ENCODE results near the gene ETV6. TPM values are rescaled to one million over a fixed set of nuclear protein-coding genes. Genes with fewer than 3 reads are reported as not detected.

ETV6 gene
- total and polyA plus RNA-seq, 9 of the 15 experiments (the other 6 are each of a cell fraction or from before 2014, with no cell fraction given): 0.81 to 12.7 (median 4.1) TPM

DNA sequence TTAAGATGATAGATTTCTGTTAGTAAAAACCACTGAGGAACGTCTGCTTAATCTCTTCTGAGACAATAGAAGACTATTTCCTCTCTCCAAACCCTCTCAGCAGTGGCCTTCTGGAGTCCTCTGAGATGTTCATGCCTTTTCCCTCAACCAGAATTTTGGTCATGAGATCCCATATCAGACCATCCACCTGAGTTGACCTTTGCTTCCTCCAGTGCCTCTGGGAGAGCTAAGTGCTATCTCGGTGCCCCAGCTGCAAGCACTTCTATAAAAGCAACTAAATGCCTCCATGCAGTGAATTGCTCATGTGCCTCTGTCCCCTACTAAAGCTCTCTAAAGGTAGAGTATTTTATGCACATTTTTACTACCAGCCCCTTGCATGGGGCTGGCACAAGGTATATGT lies 248.4 kb downstream of the ETV6 start (continued):
- TF ChIP-seq CBFA2T2 (conservative IDR thresholded peaks at IDR 0.05): peak; percentile 57
- 0 out of 2 replicates have a peak, but pooled peaks have one; percentile 32 for TF ChIP-seq SMARCA4 (IDR thresholded peaks at IDR 0.05)

DNA sequence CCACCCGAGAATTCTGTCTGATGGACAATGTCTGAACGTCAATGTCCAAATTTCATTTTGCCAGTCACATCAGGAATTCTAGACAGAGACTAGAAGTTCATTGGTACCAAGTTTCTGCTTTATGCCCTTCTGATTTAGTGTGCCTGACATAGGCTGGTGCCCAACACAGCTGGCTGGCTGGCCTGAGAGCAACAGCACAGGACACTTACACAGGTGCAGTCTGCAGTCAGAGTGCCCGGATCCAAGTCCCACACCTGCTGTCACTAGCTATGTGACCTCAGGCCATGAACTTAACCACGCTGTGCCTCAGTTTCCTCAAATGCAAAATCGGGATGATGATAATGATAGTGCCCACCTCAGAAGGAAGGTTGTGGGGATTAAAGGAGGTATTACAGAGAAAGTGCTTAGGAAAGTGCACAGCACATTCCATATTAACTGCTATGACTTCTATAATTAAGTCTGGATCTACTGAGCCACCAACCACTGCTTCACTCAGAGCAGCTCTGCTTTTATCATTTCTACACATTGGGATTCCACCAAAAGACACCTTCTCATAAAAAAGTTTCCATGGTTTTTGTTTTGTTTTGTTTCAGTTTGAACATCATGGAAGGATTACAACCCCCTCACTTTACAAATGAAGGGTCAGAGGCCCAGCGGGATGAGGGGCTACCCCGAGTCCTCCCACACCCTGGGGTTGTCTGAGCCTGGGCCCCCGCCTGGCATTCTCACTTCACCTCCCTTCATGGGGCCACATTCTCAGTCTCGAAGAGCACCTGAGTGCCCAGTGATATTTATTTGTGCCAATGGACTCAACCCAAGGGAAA lies 252.4 kb downstream of the ETV6 start:
- no peak overlapping the region for H3K4me3 ChIP-seq
- no peaks in the 10 kb centered on the region for H3K4me1 ChIP-seq (replicated peaks in 1 of 2; ENCODE audit: control insufficient read depth in 2 of 2, insufficient read depth in 2 of 2, low read length in 2 of 2)
- no peak overlapping the region for H3K4me2 ChIP-seq (ENCODE audit: insufficient read depth, low read length)
- POLR2A ChIA-PET: no interaction called here
- no peak overlapping the region for H3K9ac ChIP-seq (ENCODE audit: insufficient read depth in 1 of 2, low read depth in 2 of 2, low read length in 2 of 2)
- H3K36me3 ChIP-seq (ENCODE audit: control insufficient read depth, insufficient read depth, low read length): no peaks in the 10 kb centered on the region
- ATAC-seq (no peak), DNase-seq (ENCODE audit: extremely low read depth in 1 of 4, low spot score in 3 of 4) (no peak), FAIRE-seq (no peak)
- no peaks in the 10 kb centered on the region for H3K79me2 ChIP-seq (ENCODE audit: control insufficient read depth, insufficient read depth, low read length)
- in situ Hi-C loops (cut with MboI) (no loop called here), intact Hi-C loops (cut with micrococcal nuclease) (no loop called here)
- H3K9me1 ChIP-seq (ENCODE audit: control insufficient read depth, insufficient read depth, low read length): no peaks in the 10 kb centered on the region
- WGBS (ENCODE audit: insufficient coverage, low coverage, missing lambda C conversion rate): 0% methylated on average over 8 of the region's 9 CpGs
- no TSS peak for BruUV-seq (replicated peaks)
- H3K27me3 ChIP-seq (ENCODE audit: control insufficient read depth in 2 of 2, insufficient read depth in 2 of 2, low read length in 2 of 2): no peaks in the 10 kb centered on the region; a peak in 1 of 5 replicates
- no peak overlapping the region for H2AFZ ChIP-seq (ENCODE audit: low read depth, low read length)
- no peaks in the 10 kb centered on the region for H3K9me3 ChIP-seq (replicated peaks; ENCODE audit: control insufficient read depth, insufficient read depth, low read depth, low read length)
- H3K27ac ChIP-seq (ENCODE audit: extremely low read depth, low read depth, low read length): no peak overlapping the region
- H4K20me1 ChIP-seq (replicated peaks; ENCODE audit: control insufficient read depth, insufficient read depth, low read length): no peaks in the 10 kb centered on the region
- CTCF ChIA-PET (ENCODE audit: low intra/inter-chr PET ratio): no interaction called here
- TF ChIP-seq, protein P1, sequence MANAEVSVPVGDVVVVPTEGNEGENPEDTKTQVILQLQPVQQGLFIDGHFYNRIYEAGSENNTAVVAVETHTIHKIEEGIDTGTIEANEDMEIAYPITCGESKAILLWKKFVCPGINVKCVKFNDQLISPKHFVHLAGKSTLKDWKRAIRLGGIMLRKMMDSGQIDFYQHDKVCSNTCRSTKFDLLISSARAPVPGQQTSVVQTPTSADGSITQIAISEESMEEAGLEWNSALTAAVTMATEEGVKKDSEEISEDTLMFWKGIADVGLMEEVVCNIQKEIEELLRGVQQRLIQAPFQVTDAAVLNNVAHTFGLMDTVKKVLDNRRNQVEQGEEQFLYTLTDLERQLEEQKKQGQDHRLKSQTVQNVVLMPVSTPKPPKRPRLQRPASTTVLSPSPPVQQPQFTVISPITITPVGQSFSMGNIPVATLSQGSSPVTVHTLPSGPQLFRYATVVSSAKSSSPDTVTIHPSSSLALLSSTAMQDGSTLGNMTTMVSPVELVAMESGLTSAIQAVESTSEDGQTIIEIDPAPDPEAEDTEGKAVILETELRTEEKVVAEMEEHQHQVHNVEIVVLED (CRISPR knock-in tag; IDR thresholded peaks at IDR 0.05): no peak
- TF ChIP-seq ETV6 (IDR thresholded peaks at IDR 0.05; ENCODE audit: borderline replicate concordance in 1 of 2, low read depth in 2 of 2, low read length in 1 of 2): no peak
- no peak for TF ChIP-seq ETV6 (CRISPR knock-in tag; IDR thresholded peaks at IDR 0.05; ENCODE audit: borderline replicate concordance)
- TF ChIP-seq PML (IDR thresholded peaks at IDR 0.05; ENCODE audit: low read length): no peak
- TF ChIP-seq LEF1 (IDR thresholded peaks at IDR 0.05): no peak
- no peak for TF ChIP-seq SIN3A (IDR thresholded peaks at IDR 0.05; ENCODE audit: borderline replicate concordance in 2 of 2, control insufficient read depth in 1 of 2, low read depth in 2 of 2, low read length in 2 of 2)
- no peak for TF ChIP-seq MED1 (CRISPR knock-in tag; IDR thresholded peaks at IDR 0.05; ENCODE audit: borderline replicate concordance)
- no peak for TF ChIP-seq CEBPG (CRISPR knock-in tag; IDR thresholded peaks at IDR 0.05)
- TF ChIP-seq CEBPG (tag; conservative IDR thresholded peaks at IDR 0.05 in 1 of 2, IDR thresholded peaks at IDR 0.05 in 1 of 2): no peak
- no peak for TF ChIP-seq SMARCC2 (IDR thresholded peaks at IDR 0.05; ENCODE audit: low read depth)
- TF ChIP-seq MCM7 (IDR thresholded peaks at IDR 0.05): no peak
- no peak for TF ChIP-seq KDM2B (CRISPR knock-in tag; IDR thresholded peaks at IDR 0.05)
- TF ChIP-seq GATAD2A (IDR thresholded peaks at IDR 0.05): no peak
- TF ChIP-seq, protein P2, sequence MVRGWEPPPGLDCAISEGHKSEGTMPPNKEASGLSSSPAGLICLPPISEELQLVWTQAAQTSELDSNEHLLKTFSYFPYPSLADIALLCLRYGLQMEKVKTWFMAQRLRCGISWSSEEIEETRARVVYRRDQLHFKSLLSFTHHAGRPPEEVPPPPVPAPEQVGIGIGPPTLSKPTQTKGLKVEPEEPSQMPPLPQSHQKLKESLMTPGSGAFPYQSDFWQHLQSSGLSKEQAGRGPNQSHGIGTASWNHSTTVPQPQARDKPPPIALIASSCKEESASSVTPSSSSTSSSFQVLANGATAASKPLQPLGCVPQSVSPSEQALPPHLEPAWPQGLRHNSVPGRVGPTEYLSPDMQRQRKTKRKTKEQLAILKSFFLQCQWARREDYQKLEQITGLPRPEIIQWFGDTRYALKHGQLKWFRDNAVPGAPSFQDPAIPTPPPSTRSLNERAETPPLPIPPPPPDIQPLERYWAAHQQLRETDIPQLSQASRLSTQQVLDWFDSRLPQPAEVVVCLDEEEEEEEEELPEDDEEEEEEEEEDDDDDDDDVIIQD (CRISPR knock-in tag; IDR thresholded peaks at IDR 0.05): no peak
- TF ChIP-seq XRCC5 (IDR thresholded peaks at IDR 0.05; ENCODE audit: low read depth, low read length): no peak
- TF ChIP-seq HLTF (IDR thresholded peaks at IDR 0.05): no peak
- TF ChIP-seq CCNT2 (IDR thresholded peaks at IDR 0.05; ENCODE audit: borderline replicate concordance, extremely low read depth, insufficient read length, low read depth, low read length): no peak
